GM12878 (cell line): Measurements from ENCODE around the gene SLC15A1. TPM values are rescaled to one million over a fixed set of nuclear protein-coding genes. Genes with fewer than 3 reads are reported as not detected.

Experiments used
- ATAC-seq: fragments of 200-7000 bp; cut with Tn5 transposase; 3 replicates; pipeline ENCODE4 v1.9.1; 2020; ENCODE audit warnings: mild to moderate bottlenecking, moderate library complexity
- BruUV-seq: library from RNA; stranded (reverse); fragments of 400-500 nt; replicated peaks from 2 replicates; lab custom pipeline; 2021; lab: Mats Ljungman, UMichigan
- CTCF ChIA-PET: fragments of 300-600 bp; sonication (Branson Sonifier 250); formaldehyde crosslinking; extraction: SDS; loops from one replicate; lab custom pipeline; 2021; ENCODE audit warnings: inconsistent platforms; lab: Yijun Ruan, JAX
- POLR2A ChIA-PET: fragments of 350-600 bp; formaldehyde crosslinking; extraction: SDS; loops from one replicate; lab custom pipeline; 2021; ENCODE audit warnings: inconsistent platforms; lab: Charles Lee
- RAD21 ChIA-PET: fragments of 300-600 bp; sonication (Branson Sonifier 250); formaldehyde crosslinking; loops from one replicate; lab custom pipeline; 2023; ENCODE audit warnings: antibody characterized with exemption; ENCODE audit not compliant: unreplicated experiment; lab: Charles Lee
- SMC1A ChIA-PET: fragments of 300-600 bp; sonication (Branson Sonifier 250); formaldehyde crosslinking; loops from one replicate; lab custom pipeline; 2023; ENCODE audit not compliant: unreplicated experiment, uncharacterized antibody; lab: Charles Lee
- DNase-seq: peaks from one replicate; pipeline ENCODE4 v3.0.0-alpha.2; 2011; ENCODE audit warnings: low read depth, low spot score
- FAIRE-seq: peaks from 3 replicates; lab custom pipeline; 2011; peaks lifted over from hg19 to GRCh38; lab: Jason Lieb, UNC
- H2AFZ ChIP-seq: 2 replicates; pipeline ENCODE4 v1.6.0; 2011; ENCODE audit warnings: low read depth, low read length, control low read depth; ENCODE audit not compliant: control insufficient read depth
- H3K27ac ChIP-seq: 2 replicates; pipeline ENCODE4 v1.5.1; 2011; ENCODE audit warnings: control low read depth; ENCODE audit not compliant: control insufficient read depth, insufficient read depth
- H3K27me3 ChIP-seq, 2 experiments: replicated peaks in 1 of 2; 2 replicates each; pipeline versions ENCODE4 v1.6.0 to v1.6.1; 2011; ENCODE audit warnings: low read length in 1 of 2; ENCODE audit not compliant: control insufficient read depth in 2 of 2, insufficient read depth in 2 of 2
- H3K36me3 ChIP-seq, 2 experiments: 2 replicates each; pipeline ENCODE4 v1.5.1; 2011; ENCODE audit warnings: low read length in 1 of 2; ENCODE audit not compliant: control insufficient read depth in 2 of 2, insufficient read depth in 2 of 2
- H3K4me1 ChIP-seq: 2 replicates; pipeline ENCODE4 v1.6.1; 2011; ENCODE audit warnings: mild to moderate bottlenecking, low read length, moderate library complexity, mixed read lengths; ENCODE audit not compliant: control insufficient read depth, insufficient read depth
- H3K4me2 ChIP-seq: 2 replicates; pipeline ENCODE4 v1.6.0; 2011; ENCODE audit warnings: control low read depth; ENCODE audit not compliant: control insufficient read depth, insufficient read depth
- H3K4me3 ChIP-seq: fragments of 200-600 bp; sonication (generic); 2 replicates; pipeline ENCODE4 v1.5.1; 2016
- H3K79me2 ChIP-seq: 2 replicates; pipeline ENCODE4 v1.6.0; 2011; ENCODE audit warnings: low read length; ENCODE audit not compliant: control insufficient read depth, insufficient read depth
- H3K9ac ChIP-seq: 2 replicates; pipeline ENCODE4 v1.8.0; 2011; ENCODE audit warnings: low read length, control low read depth, mixed read lengths; ENCODE audit not compliant: control insufficient read depth, insufficient read depth
- H3K9me3 ChIP-seq: replicated peaks from 3 replicates; pipeline ENCODE4 v1.5.1; 2011; ENCODE audit warnings: mild to moderate bottlenecking, low read length; ENCODE audit not compliant: control insufficient read depth, insufficient read depth
- H4K20me1 ChIP-seq: 2 replicates; pipeline ENCODE4 v1.6.0; 2011; ENCODE audit not compliant: control insufficient read depth, insufficient read depth
- HDAC6 ChIP-seq: fragments of 200-600 bp; sonication (generic); IDR thresholded peaks from one replicate; pipeline ENCODE4 v1.8.0; 2017; ENCODE audit warnings: antibody characterized with exemption; ENCODE audit not compliant: unreplicated experiment
- NFXL1 ChIP-seq: fragments of 450-650 bp; IDR thresholded peaks from 2 replicates; pipeline ENCODE4 v1.6.1; 2017; ENCODE audit warnings: antibody characterized with exemption, mild to moderate bottlenecking, borderline replicate concordance
- SRF ChIP-seq, 2 experiments: IDR thresholded peaks; 2 replicates each; pipeline ENCODE4 v1.6.1; 2011; ENCODE audit warnings: low read depth in 2 of 2, low read length in 2 of 2, mild to moderate bottlenecking in 1 of 2, moderate library complexity in 1 of 2
- SUPT20H ChIP-seq: IDR thresholded peaks from 2 replicates; pipeline ENCODE4 v1.6.1; 2011; ENCODE audit warnings: low read depth, mild to moderate bottlenecking, low read length, moderate library complexity, borderline replicate concordance; ENCODE audit not compliant: control insufficient read depth
- TCF12 ChIP-seq: IDR thresholded peaks from 2 replicates; pipeline ENCODE4 v1.6.1; 2011; ENCODE audit warnings: low read depth, mild to moderate bottlenecking, low read length
- YBX1 ChIP-seq: fragments of 450-650 bp; IDR thresholded peaks from 2 replicates; pipeline ENCODE4 v1.6.1; 2016; ENCODE audit warnings: antibody characterized with exemption
- WGBS: methylation state at CpG from one replicate; pipeline ENCODE4 v1.1.6; 2016; ENCODE audit warnings: low lambda C conversion rate; ENCODE audit not compliant: insufficient replicate concordance, insufficient coverage; ENCODE audit errors: missing lambda C conversion rate; 5-methylcytosine and 5-hydroxymethylcytosine counted together
- in situ Hi-C: fragments of 300-500 bp; cut with MboI; formaldehyde crosslinking; loops from 9 replicates; pipeline ENCODE4 v1.14.3; 2018; ENCODE audit warnings: mixed read lengths
- intact Hi-C: fragments of 100-400 bp; cut with micrococcal nuclease; formaldehyde crosslinking; loops from one replicate; pipeline ENCODE4 v1.14.2; 2022; ENCODE audit not compliant: unreplicated experiment
- polyA plus RNA-seq, 11 experiments: library from polyadenylated mRNA; depleted of rRNA in 4 of 11; unstranded in 6 of 11; stranded (reverse) in 5 of 11; fragments of >200 nt; fragmentation: Nextera tagmentation in 4 of 11; fragmentation: Illumina TruSeq in 1 of 11; extraction: Ambion mirVana in 4 of 11; extraction: Trizol in 1 of 11; gene quantifications; 1 replicate in 1 of 11; 2 replicates in 10 of 11; pipeline versions ENCODE4 v1.2.1 to v1.2.3, GENCODE V29; 2011 to 2016; ENCODE audit warnings: inconsistent platforms in 2 of 11, missing spikeins in 2 of 11, low read depth in 1 of 11
- total RNA-seq, 4 experiments: library from RNA; depleted of rRNA in 3 of 4; stranded (reverse); fragments of >200 nt in 3 of 4; fragmentation: Illumina TruSeq in 1 of 4; extraction: Trizol in 1 of 4; gene quantifications; 2 replicates each; pipeline versions ENCODE4 v1.2.1 to v1.2.3, GENCODE V29; 2013 to 2021
- TF ChIP-seq, protein P1 (sequence below): IDR thresholded peaks from 2 replicates; pipeline ENCODE4 v1.6.1; 2012; ENCODE audit warnings: mild to moderate bottlenecking, low read depth, low read length

Gene SLC15A1
- total and polyA plus RNA-seq, 10 of the 15 experiments (the other 5 are each of a cell fraction or from before 2014, with no cell fraction given) = not detected

DNA sequence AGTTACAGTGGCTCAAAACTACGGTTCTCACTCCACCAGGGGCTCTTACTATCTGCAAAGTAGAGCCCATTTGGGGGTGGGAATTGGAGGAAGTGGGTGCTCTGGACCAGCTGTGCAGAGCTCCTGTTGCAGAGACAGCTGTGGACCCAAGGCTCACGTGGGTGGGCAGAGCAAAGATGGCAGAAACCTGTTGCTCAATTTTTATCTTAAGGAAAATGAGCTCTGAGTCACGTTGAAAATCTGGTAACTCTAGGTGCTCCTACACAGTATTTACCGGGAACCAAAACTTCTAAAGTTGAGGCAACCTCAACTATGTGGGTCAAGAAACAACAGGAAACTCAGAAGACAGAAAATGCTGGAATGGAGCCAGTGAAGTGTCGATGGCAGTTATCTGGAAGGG is 30.2 kb upstream of the SLC15A1 start:
- H4K20me1 ChIP-seq = no peaks in the 10 kb centered on the region
- WGBS = 31% methylated on average over 5 of the region's 5 CpGs
- no peak overlapping the region for H3K4me3 ChIP-seq
- in situ Hi-C loops = no loop called here
- no peaks in the 10 kb centered on the region for H3K27me3 ChIP-seq
- H3K4me2 ChIP-seq = no peak overlapping the region
- no peak overlapping the region for H3K27ac ChIP-seq
- H2AFZ ChIP-seq = no peak overlapping the region
- SMC1A ChIA-PET = interaction anchor here (0.6 to 1.0 kb wide), 2 partner anchors 21 to 282 kb away, joined by 3 read pairs; no protein-coding TSS in a partner anchor
- TF ChIP-seq TCF12 (no peak), HDAC6 (no peak), YBX1 (no peak), NFXL1 (no peak), SUPT20H (no peak)
- no TSS peak for BruUV-seq
- H3K9ac ChIP-seq = no peak overlapping the region
- no peaks in the 10 kb centered on the region for H3K4me1 ChIP-seq
- H3K9me3 ChIP-seq = no peaks in the 10 kb centered on the region
- POLR2A ChIA-PET = no interaction called here
- no peaks in the 10 kb centered on the region for H3K36me3 ChIP-seq
- intact Hi-C loops = no loop called here
- DNase-seq (no peak), ATAC-seq (no peak), FAIRE-seq (no peak)
- CTCF ChIA-PET = interaction anchor here (0.7 kb wide), 1 partner anchor 337 kb away, joined by 3 read pairs; no protein-coding TSS in a partner anchor
- no peaks in the 10 kb centered on the region for H3K79me2 ChIP-seq
- RAD21 ChIA-PET = no interaction called here

DNA sequence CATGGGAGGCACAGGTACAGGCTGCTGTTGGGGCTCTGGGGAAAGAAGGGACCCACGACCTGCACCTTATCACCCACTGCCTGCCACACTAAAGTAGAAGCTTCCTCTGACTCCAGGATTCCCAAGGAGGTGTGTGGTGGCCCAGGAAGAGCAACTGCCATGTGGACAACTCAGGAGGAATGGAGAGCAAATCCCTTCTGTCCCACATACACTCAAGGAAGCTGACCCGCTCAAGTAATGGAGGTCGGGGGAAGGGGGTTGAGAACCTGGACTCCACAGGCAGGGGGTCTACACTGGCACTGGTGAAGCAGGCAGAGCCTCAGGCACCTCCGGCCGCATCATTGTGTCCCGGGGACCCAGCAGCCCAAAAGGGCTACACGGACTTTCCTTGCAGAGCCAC is 29.4 kb upstream of the SLC15A1 start:
- Histone ChIP-seq H3K9me3 (no peaks in the 10 kb centered on the region), H3K79me2 (no peaks in the 10 kb centered on the region), H3K4me3 (no peak overlapping the region), H3K9ac (no peak overlapping the region), H3K27ac (no peak overlapping the region), H3K4me2 (no peak overlapping the region), H3K36me3 (no peaks in the 10 kb centered on the region), H3K4me1 (no peaks in the 10 kb centered on the region), H2AFZ (no peak overlapping the region), H3K27me3 (no peaks in the 10 kb centered on the region), H4K20me1 (no peaks in the 10 kb centered on the region)
- ChIA-PET CTCF (no interaction called here), RAD21 (no interaction called here), POLR2A (no interaction called here), SMC1A (no interaction called here)
- no TSS peak for BruUV-seq
- FAIRE-seq = no peak
- no peak for ATAC-seq
- in situ Hi-C loops = no loop called here
- no peak for TF ChIP-seq SRF (IDR thresholded peaks at IDR 0.05; ENCODE audit: low read depth in 2 of 2, low read length in 2 of 2)
- TF ChIP-seq, protein P1, sequence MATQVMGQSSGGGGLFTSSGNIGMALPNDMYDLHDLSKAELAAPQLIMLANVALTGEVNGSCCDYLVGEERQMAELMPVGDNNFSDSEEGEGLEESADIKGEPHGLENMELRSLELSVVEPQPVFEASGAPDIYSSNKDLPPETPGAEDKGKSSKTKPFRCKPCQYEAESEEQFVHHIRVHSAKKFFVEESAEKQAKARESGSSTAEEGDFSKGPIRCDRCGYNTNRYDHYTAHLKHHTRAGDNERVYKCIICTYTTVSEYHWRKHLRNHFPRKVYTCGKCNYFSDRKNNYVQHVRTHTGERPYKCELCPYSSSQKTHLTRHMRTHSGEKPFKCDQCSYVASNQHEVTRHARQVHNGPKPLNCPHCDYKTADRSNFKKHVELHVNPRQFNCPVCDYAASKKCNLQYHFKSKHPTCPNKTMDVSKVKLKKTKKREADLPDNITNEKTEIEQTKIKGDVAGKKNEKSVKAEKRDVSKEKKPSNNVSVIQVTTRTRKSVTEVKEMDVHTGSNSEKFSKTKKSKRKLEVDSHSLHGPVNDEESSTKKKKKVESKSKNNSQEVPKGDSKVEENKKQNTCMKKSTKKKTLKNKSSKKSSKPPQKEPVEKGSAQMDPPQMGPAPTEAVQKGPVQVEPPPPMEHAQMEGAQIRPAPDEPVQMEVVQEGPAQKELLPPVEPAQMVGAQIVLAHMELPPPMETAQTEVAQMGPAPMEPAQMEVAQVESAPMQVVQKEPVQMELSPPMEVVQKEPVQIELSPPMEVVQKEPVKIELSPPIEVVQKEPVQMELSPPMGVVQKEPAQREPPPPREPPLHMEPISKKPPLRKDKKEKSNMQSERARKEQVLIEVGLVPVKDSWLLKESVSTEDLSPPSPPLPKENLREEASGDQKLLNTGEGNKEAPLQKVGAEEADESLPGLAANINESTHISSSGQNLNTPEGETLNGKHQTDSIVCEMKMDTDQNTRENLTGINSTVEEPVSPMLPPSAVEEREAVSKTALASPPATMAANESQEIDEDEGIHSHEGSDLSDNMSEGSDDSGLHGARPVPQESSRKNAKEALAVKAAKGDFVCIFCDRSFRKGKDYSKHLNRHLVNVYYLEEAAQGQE = no peak
- intact Hi-C loops = no loop called here
- WGBS = 62% methylated on average over 7 of the region's 7 CpGs
- no peak for DNase-seq
